NOMO-1 treated with dmso at 0.1 percent for 144 hours (cell line): ENCODE data around the gene NFATC2.
A peak's percentile ranks its signal among the peaks of the same experiment; 100 is the strongest.
"Not testable (repeated sequence)": the region's sequence is repeated elsewhere in the genome, so short reads cannot be mapped to it uniquely, and the experiment has no call there.

Source experiments
- DNase-seq: peaks from one replicate; lab custom pipeline; 2025; ENCODE audit not compliant: unreplicated experiment; lab: John Stamatoyannopoulos, UW

NFATC2 gene

GRCh38 chr20:51541189-51542032, 1.1 kb downstream of the NFATC2 start:
- DNase-seq = peak; percentile 81

- no peak for DNase-seq
Measured at GRCh38 chr20:51540580-51540979, 1.9 kb downstream of the NFATC2 start.

- DNase-seq = not testable (repeated sequence)
Measured at GRCh38 chr20:51540074-51540473, 2.4 kb downstream of the NFATC2 start.

GRCh38 chr20:51536116-51537069, 6.1 kb downstream of the NFATC2 start:
- no peak for DNase-seq

GRCh38 chr20:51535674-51536073, 6.8 kb downstream of the NFATC2 start:
- no peak for DNase-seq

GRCh38 chr20:51535075-51535386, 7.5 kb downstream of the NFATC2 start:
- DNase-seq = peak; percentile 24

GRCh38 chr20:51533291-51534172, 9.0 kb downstream of the NFATC2 start:
- DNase-seq = no peak

- no peak for DNase-seq
Measured at GRCh38 chr20:51532577-51533191, 9.8 kb downstream of the NFATC2 start.

- no peak for DNase-seq
Measured at GRCh38 chr20:51531712-51532456, 10.6 kb downstream of the NFATC2 start.

- no peak for DNase-seq
Measured at GRCh38 chr20:51531141-51531710, 11.3 kb downstream of the NFATC2 start.

- no peak for DNase-seq
Measured at GRCh38 chr20:51529758-51530157, 12.8 kb downstream of the NFATC2 start.

GRCh38 chr20:51529081-51529681, 13.3 kb downstream of the NFATC2 start:
- DNase-seq = no peak

- DNase-seq = no peak
Measured at GRCh38 chr20:51528263-51529027, 14.1 kb downstream of the NFATC2 start.

GRCh38 chr20:51526754-51527153, 15.8 kb downstream of the NFATC2 start:
- no peak for DNase-seq

GRCh38 chr20:51526106-51526470, 16.4 kb downstream of the NFATC2 start:
- DNase-seq = no peak

- peak; percentile 27 for DNase-seq
Measured at GRCh38 chr20:51525241-51526105, 17.0 kb downstream of the NFATC2 start.

GRCh38 chr20:51523276-51524013, 19.1 kb downstream of the NFATC2 start:
- no peak for DNase-seq
